Measurements from ENCODE around the gene NPSR1. TPM values are rescaled to one million over a fixed set of nuclear protein-coding genes. Genes with fewer than 3 reads are reported as not detected.

NPSR1 gene
- total RNA-seq, 2 experiments from 2014 or later = not detected

DNA sequence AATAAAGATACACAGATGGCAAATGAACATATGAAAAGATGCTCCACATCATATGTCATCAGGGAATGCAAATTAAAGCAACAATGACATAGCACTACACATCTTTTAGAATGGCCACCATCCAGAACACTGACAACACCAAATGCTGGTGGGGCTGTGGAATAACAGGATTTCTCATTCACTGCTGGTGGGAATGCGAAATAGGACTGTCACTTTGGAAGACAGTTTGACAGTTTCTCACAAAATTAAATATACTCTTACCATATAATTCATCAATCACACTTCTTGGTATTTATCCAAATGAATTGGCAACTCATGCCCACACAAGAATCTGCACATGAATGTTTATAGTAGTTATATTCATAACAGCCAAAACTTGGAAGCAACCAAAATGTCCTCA is 68.2 kb downstream of the NPSR1 start:
- CTCF ChIA-PET = no interaction called here
- H3K4me1 Mint-ChIP-seq (ENCODE audit: low read depth) = peaks cover 6% of the 10 kb centered on the region
- no peak overlapping the region for H3K4me3 Mint-ChIP-seq
- H3K9me3 Mint-ChIP-seq (ENCODE audit: insufficient read depth) = no peaks in the 10 kb centered on the region
- DNase-seq = no peak
- H3K27ac Mint-ChIP-seq = no peak overlapping the region
- POLR2A ChIA-PET = no interaction called here
- no peaks in the 10 kb centered on the region for H3K36me3 Mint-ChIP-seq (ENCODE audit: low read depth)
- ATAC-seq = no peak
- no peaks in the 10 kb centered on the region for H3K27me3 Mint-ChIP-seq (ENCODE audit: low read depth)

DNA sequence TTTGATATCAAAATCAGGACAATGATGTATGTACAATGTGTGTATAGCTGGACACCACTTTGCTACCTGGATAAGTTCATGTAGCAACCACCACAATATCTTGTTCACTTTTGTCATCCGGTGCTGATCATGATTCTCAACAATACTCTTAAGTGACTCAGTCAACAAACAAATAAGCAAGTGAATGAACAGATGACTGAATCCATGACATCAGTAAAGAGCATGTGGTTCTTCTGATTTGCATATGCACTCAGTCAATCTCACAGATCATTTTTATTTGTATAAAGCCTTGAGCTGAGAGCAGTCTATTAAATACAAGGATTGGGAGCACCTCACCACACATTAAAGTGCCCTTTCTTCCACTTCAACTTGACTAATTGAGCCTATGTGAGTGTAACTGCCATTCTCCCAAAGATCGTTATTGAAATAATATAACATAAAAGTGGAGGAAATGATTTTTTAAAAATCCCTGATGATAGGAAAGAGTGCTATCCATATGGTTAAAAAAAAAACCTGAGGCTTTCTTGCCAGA is 69.5 kb downstream of the NPSR1 start:
- CTCF ChIA-PET = no interaction called here
- no peak overlapping the region for H3K27ac Mint-ChIP-seq
- POLR2A ChIA-PET = no interaction called here
- H3K9me3 Mint-ChIP-seq (ENCODE audit: insufficient read depth) = no peaks in the 10 kb centered on the region
- H3K4me3 Mint-ChIP-seq = no peak overlapping the region
- ATAC-seq = no peak
- H3K27me3 Mint-ChIP-seq (ENCODE audit: low read depth) = peaks cover 3% of the 10 kb centered on the region
- no peaks in the 10 kb centered on the region for H3K36me3 Mint-ChIP-seq (ENCODE audit: low read depth)
- DNase-seq = no peak
- peaks cover 6% of the 10 kb centered on the region for H3K4me1 Mint-ChIP-seq (ENCODE audit: low read depth)

GRCh38 chr7:34728156-34728555 is 70.1 kb downstream of the NPSR1 start:
- no peak overlapping the region for H3K27ac Mint-ChIP-seq
- POLR2A ChIA-PET = no interaction called here
- ATAC-seq = no peak

DNA sequence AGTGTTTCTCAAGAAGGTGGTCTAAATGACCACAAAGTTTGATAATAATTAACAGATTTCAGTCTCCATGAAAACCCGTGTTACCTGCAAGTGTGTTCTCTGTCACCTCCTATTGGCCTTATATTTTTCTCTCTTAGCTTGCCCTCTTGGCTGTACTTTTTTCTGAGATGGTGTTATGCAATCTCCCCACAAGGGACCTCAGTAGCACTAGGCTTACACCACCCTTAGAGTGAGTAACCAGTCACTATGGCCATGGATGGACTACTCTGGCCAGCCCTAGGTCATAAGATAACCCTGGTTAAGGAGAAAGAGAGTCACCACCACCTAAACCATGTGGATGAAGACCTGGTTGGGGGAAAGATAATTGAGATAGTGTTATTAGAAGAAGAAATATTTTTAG is 76.8 kb downstream of the NPSR1 start:
- H3K9me3 Mint-ChIP-seq (ENCODE audit: insufficient read depth) = no peaks in the 10 kb centered on the region
- H3K4me1 Mint-ChIP-seq (ENCODE audit: low read depth) = no peaks in the 10 kb centered on the region
- peaks cover 3% of the 10 kb centered on the region for H3K27me3 Mint-ChIP-seq (ENCODE audit: low read depth)
- ChIA-PET CTCF (no interaction called here), POLR2A (no interaction called here)
- ATAC-seq = no peak
- no peak overlapping the region for H3K4me3 Mint-ChIP-seq
- no peaks in the 10 kb centered on the region for H3K36me3 Mint-ChIP-seq (ENCODE audit: low read depth)
- DNase-seq = no peak
- no peak overlapping the region for H3K27ac Mint-ChIP-seq

More at GRCh38 chr7:34728156-34728555, 70.1 kb downstream of the NPSR1 start:
- Mint-ChIP-seq H3K4me1 (ENCODE audit: low read depth) (peaks cover 6% of the 10 kb centered on the region), H3K9me3 (ENCODE audit: insufficient read depth) (no peaks in the 10 kb centered on the region), H3K4me3 (no peak overlapping the region), H3K36me3 (ENCODE audit: low read depth) (no peaks in the 10 kb centered on the region), H3K27me3 (ENCODE audit: low read depth) (peaks cover 3% of the 10 kb centered on the region)
- CTCF ChIA-PET = no interaction called here
- DNase-seq = no peak

DNA sequence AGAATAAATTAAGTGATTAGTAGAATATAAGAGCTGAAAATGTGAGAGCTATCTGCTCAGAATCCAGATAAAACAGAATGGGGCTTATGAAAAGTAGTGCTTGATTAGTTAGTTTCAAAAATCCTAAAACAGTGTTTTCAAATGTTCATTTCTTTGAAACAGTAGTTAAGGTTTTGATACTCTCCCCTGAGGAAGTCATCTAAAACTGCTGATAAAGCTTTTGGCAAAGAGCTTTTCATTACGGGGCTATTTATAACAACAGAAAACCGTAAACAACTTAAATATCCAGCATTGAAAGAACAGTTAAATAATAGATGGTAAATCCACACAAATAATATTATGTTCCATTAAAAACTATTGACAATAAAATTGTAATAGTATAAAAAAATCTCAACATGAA is 77.5 kb downstream of the NPSR1 start:
- Mint-ChIP-seq H3K36me3 (ENCODE audit: low read depth) (no peaks in the 10 kb centered on the region), H3K9me3 (ENCODE audit: insufficient read depth) (no peaks in the 10 kb centered on the region), H3K4me1 (ENCODE audit: low read depth) (no peaks in the 10 kb centered on the region), H3K27ac (no peak overlapping the region), H3K4me3 (no peak overlapping the region), H3K27me3 (ENCODE audit: low read depth) (peaks cover 3% of the 10 kb centered on the region)
- DNase-seq (no peak), ATAC-seq (no peak)
- ChIA-PET CTCF (no interaction called here), POLR2A (no interaction called here)

- H3K27me3 Mint-ChIP-seq (ENCODE audit: low read depth) = peaks cover 5% of the 10 kb centered on the region
- ChIA-PET POLR2A (no interaction called here), CTCF (no interaction called here)
- H3K9me3 Mint-ChIP-seq (ENCODE audit: insufficient read depth) = no peaks in the 10 kb centered on the region
- H3K4me1 Mint-ChIP-seq (ENCODE audit: low read depth) = no peaks in the 10 kb centered on the region
- H3K27ac Mint-ChIP-seq = no peak overlapping the region
- no peaks in the 10 kb centered on the region for H3K36me3 Mint-ChIP-seq (ENCODE audit: low read depth)
- DNase-seq (no peak), ATAC-seq (no peak)
- no peak overlapping the region for H3K4me3 Mint-ChIP-seq
Observed at GRCh38 chr7:34739651-34740300, 81.8 kb downstream of the NPSR1 start.

DNA sequence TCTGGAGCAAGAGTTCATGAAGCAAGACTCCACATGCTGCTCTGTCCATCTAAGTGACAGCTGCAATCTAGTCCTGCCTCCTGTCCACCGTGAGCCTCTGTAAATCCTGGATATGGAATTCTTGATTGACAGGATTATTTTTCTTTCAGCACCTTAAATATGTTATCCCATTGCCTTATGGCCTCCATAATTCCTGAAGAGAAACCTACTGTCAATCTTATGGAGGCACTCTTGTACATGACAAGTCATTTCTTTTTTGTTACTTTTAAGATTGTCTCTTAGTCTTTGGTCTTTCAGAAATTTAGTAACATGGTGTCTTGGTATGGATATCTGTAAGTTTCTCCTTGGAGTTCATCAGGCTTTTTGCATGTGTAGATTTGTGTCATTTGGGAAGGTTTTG is 82.8 kb downstream of the NPSR1 start:
- no peak overlapping the region for H3K4me3 Mint-ChIP-seq
- H3K36me3 Mint-ChIP-seq (ENCODE audit: low read depth) = no peaks in the 10 kb centered on the region
- ATAC-seq (no peak), DNase-seq (no peak)
- no peaks in the 10 kb centered on the region for H3K9me3 Mint-ChIP-seq (ENCODE audit: insufficient read depth)
- CTCF ChIA-PET = no interaction called here
- peaks cover 5% of the 10 kb centered on the region for H3K27me3 Mint-ChIP-seq (ENCODE audit: low read depth)
- POLR2A ChIA-PET = no interaction called here
- no peak overlapping the region for H3K27ac Mint-ChIP-seq
- H3K4me1 Mint-ChIP-seq (ENCODE audit: low read depth) = no peaks in the 10 kb centered on the region

- ChIA-PET POLR2A (no interaction called here), CTCF (no interaction called here)
- no peak overlapping the region for H3K27ac Mint-ChIP-seq
- H3K4me3 Mint-ChIP-seq = no peak overlapping the region
- H3K9me3 Mint-ChIP-seq (ENCODE audit: insufficient read depth) = no peaks in the 10 kb centered on the region
- no peaks in the 10 kb centered on the region for H3K36me3 Mint-ChIP-seq (ENCODE audit: low read depth)
- H3K27me3 Mint-ChIP-seq (ENCODE audit: low read depth) = peaks cover 6% of the 10 kb centered on the region
- no peak for ATAC-seq
- H3K4me1 Mint-ChIP-seq (ENCODE audit: low read depth) = no peaks in the 10 kb centered on the region
- no peak for DNase-seq
Observed at GRCh38 chr7:34747176-34747781, 89.3 kb downstream of the NPSR1 start.

DNA sequence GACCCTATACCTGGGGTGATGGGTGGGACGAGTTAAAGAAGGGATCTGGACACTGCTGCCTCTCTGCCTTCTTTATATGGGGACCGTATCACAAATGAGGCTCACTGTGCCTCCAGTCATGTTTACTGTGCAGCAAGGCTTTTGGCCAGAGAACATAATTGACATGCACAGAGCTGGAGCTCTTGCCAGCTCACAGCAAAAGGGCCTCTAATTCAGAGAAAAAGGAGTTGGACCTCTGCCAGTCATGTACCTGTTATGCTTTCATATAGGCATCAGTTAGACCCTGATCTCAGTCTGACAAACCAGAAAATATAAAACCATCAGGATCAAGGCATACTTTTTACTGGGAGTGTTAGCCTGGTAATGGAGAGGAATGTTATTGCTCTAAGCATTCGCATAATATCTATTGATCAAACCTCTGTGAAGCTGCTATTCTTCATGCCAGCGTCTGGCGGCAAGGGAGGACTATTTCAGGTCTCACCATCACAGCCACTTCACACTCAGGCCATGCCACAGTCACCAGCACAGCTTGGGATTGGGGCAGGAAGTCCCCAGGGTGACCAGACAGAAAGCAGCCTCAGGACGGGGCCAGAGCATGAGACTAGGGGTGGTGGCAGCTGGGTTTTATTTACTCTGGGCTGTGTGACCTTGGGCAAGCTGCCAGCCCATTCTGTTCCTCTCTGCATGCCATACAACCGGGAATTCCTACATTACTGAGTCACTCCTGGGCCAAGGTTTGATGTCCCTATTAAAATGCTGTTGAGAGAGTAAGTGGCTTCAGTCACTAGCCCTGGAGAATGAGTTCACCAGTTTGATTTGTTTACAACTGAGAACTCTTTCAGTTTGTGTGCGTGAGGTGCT is 90.1 kb downstream of the NPSR1 start:
- ATAC-seq (no peak), DNase-seq (no peak)
- Mint-ChIP-seq H3K27me3 (ENCODE audit: low read depth) (peaks cover 2% of the 10 kb centered on the region), H3K36me3 (ENCODE audit: low read depth) (no peaks in the 10 kb centered on the region), H3K9me3 (ENCODE audit: insufficient read depth) (no peaks in the 10 kb centered on the region), H3K27ac (no peak overlapping the region), H3K4me1 (ENCODE audit: low read depth) (no peaks in the 10 kb centered on the region), H3K4me3 (no peak overlapping the region)
- POLR2A ChIA-PET = no interaction called here
- CTCF ChIA-PET = no interaction called here

- ATAC-seq (no peak), DNase-seq (no peak)
- Mint-ChIP-seq H3K9me3 (ENCODE audit: insufficient read depth) (no peaks in the 10 kb centered on the region), H3K27me3 (ENCODE audit: low read depth) (peaks cover 2% of the 10 kb centered on the region), H3K4me1 (ENCODE audit: low read depth) (no peaks in the 10 kb centered on the region), H3K36me3 (ENCODE audit: low read depth) (no peaks in the 10 kb centered on the region), H3K4me3 (no peak overlapping the region), H3K27ac (no peak overlapping the region)
- ChIA-PET POLR2A (no interaction called here), CTCF (no interaction called here)
Observed at GRCh38 chr7:34748728-34749089, 90.7 kb downstream of the NPSR1 start.

- Mint-ChIP-seq H3K27me3 (ENCODE audit: low read depth) (peaks cover 2% of the 10 kb centered on the region), H3K27ac (no peak overlapping the region), H3K4me3 (no peak overlapping the region), H3K4me1 (ENCODE audit: low read depth) (no peaks in the 10 kb centered on the region), H3K36me3 (ENCODE audit: low read depth) (no peaks in the 10 kb centered on the region), H3K9me3 (ENCODE audit: insufficient read depth) (no peaks in the 10 kb centered on the region)
- ATAC-seq (no peak), DNase-seq (no peak)
- CTCF ChIA-PET = no interaction called here
- POLR2A ChIA-PET = no interaction called here
Observed at GRCh38 chr7:34749446-34749845, 91.4 kb downstream of the NPSR1 start.

DNA sequence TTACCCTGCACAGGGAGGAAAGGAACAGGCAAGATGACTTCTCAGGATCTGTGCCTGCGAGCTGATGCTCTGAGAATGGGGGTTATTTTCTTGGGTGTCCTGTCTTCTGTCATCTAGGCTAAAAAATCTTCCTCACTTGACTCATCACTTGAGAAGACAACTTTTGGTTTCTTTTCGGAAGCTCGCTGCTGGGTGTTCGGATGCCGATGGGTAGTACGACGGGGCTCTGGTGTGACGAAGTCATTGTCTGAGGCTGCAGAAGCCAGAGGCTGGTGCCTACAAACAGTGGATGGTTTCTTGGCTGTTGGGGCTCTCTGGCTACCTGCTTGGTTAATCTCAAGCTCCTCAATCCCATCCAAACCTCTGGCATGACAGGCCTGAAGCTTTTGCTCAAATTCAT is 92.2 kb downstream of the NPSR1 start:
- ChIA-PET CTCF (no interaction called here), POLR2A (no interaction called here)
- no peak overlapping the region for H3K27ac Mint-ChIP-seq
- H3K36me3 Mint-ChIP-seq (ENCODE audit: low read depth) = no peaks in the 10 kb centered on the region
- no peak overlapping the region for H3K4me3 Mint-ChIP-seq
- H3K4me1 Mint-ChIP-seq (ENCODE audit: low read depth) = no peaks in the 10 kb centered on the region
- H3K27me3 Mint-ChIP-seq (ENCODE audit: low read depth) = peaks cover 2% of the 10 kb centered on the region
- ATAC-seq = no peak
- H3K9me3 Mint-ChIP-seq (ENCODE audit: insufficient read depth) = no peaks in the 10 kb centered on the region
- DNase-seq = no peak

All from activated CD8-positive, alpha-beta T cell treated with anti-CD3 and anti-CD28 coated beads, Interleukin-2, amount 10 ng/mL, durations not matched to agents 7 days and 5 days (primary cell).